Measurements from ENCODE around the gene TCP11X1. TPM values are rescaled to one million over a fixed set of nuclear protein-coding genes. Genes with fewer than 3 reads are reported as not detected.

Gene TCP11X1
- total and polyA plus RNA-seq, 9 of the 15 experiments (the other 6 are each of a cell fraction or from before 2014, with no cell fraction given), result not detected

Other genes with a start within 250 kb of the TCP11X1 start
- not detected in 2 replicates for gene TCEAL2, start 89.6 kb upstream of the TCP11X1 start, total RNA-seq (2014; rRNA removed)
- gene TCEAL2, start 89.6 kb upstream of the TCP11X1 start, total RNA-seq (2014; rRNA removed; fragmentation: Illumina TruSeq; extraction: Trizol), result not detected in 2 replicates
- gene TCEAL2, start 89.6 kb upstream of the TCP11X1 start, total RNA-seq (2015; rRNA removed; fragmentation: Illumina TruSeq; extraction: Trizol), result not detected in 2 replicates
- gene TCEAL2, start 89.6 kb upstream of the TCP11X1 start, total RNA-seq (2021), result not detected in 2 replicates
- not detected in 2 replicates for gene TCEAL2, start 89.6 kb upstream of the TCP11X1 start, polyA plus RNA-seq (2011; rRNA removed)
- gene TCEAL2, start 89.6 kb upstream of the TCP11X1 start, polyA plus RNA-seq (2014; fragmentation: Illumina TruSeq; extraction: Trizol), result not detected in 2 replicates
- not detected for gene TCEAL2, start 89.6 kb upstream of the TCP11X1 start, polyA plus RNA-seq (2014; fragmentation: Nextera tagmentation; extraction: Ambion mirVana)
- gene TCEAL2, start 89.6 kb upstream of the TCP11X1 start, polyA plus RNA-seq (2014; rRNA removed), result not detected in 2 replicates
- not detected in 2 replicates for gene TCEAL6, start 72.8 kb upstream of the TCP11X1 start, total RNA-seq (2014; rRNA removed)
- gene TCEAL6, start 72.8 kb upstream of the TCP11X1 start, total RNA-seq (2014; rRNA removed; fragmentation: Illumina TruSeq; extraction: Trizol), result not detected in 2 replicates
- gene TCEAL6, start 72.8 kb upstream of the TCP11X1 start, total RNA-seq (2015; rRNA removed; fragmentation: Illumina TruSeq; extraction: Trizol), result not detected in 2 replicates
- gene TCEAL6, start 72.8 kb upstream of the TCP11X1 start, total RNA-seq (2021), result not detected in 2 replicates
- gene TCEAL6, start 72.8 kb upstream of the TCP11X1 start, polyA plus RNA-seq (2011; rRNA removed), result not detected in 2 replicates
- gene TCEAL6, start 72.8 kb upstream of the TCP11X1 start, polyA plus RNA-seq (2014; fragmentation: Illumina TruSeq; extraction: Trizol), result not detected in 2 replicates
- gene TCEAL6, start 72.8 kb upstream of the TCP11X1 start, polyA plus RNA-seq (2014; fragmentation: Nextera tagmentation; extraction: Ambion mirVana), result not detected
- not detected in 2 replicates for gene TCEAL6, start 72.8 kb upstream of the TCP11X1 start, polyA plus RNA-seq (2014; rRNA removed)
- gene BEX5, start 59.3 kb upstream of the TCP11X1 start, total RNA-seq (2014; rRNA removed), result 1.2 and 2.4 TPM in 2 replicates
- gene BEX5, start 59.3 kb upstream of the TCP11X1 start, total RNA-seq (2014; rRNA removed; fragmentation: Illumina TruSeq; extraction: Trizol), result 1.4 and 1.5 TPM in 2 replicates
- gene BEX5, start 59.3 kb upstream of the TCP11X1 start, total RNA-seq (2015; rRNA removed; fragmentation: Illumina TruSeq; extraction: Trizol), result 1.1 and 1.6 TPM in 2 replicates
- 0.81 and 1.3 TPM in 2 replicates for gene BEX5, start 59.3 kb upstream of the TCP11X1 start, total RNA-seq (2021)
- 0.24 and 0.49 TPM in 2 replicates for gene BEX5, start 59.3 kb upstream of the TCP11X1 start, polyA plus RNA-seq (2011; rRNA removed)
- 1.1 and 1.3 TPM in 2 replicates for gene BEX5, start 59.3 kb upstream of the TCP11X1 start, polyA plus RNA-seq (2014; fragmentation: Illumina TruSeq; extraction: Trizol)
- gene BEX5, start 59.3 kb upstream of the TCP11X1 start, polyA plus RNA-seq (2014; fragmentation: Nextera tagmentation; extraction: Ambion mirVana), result 1 to 10 TPM; 3.0 to 3.2 TPM
- gene BEX5, start 59.3 kb upstream of the TCP11X1 start, polyA plus RNA-seq (2014; rRNA removed), result 2.0 and 3.2 TPM in 2 replicates
- 3.6 and 3.9 TPM in 2 replicates for gene NXF2, start 31.9 kb downstream of the TCP11X1 start, total RNA-seq (2014; rRNA removed)
- gene NXF2, start 31.9 kb downstream of the TCP11X1 start, total RNA-seq (2014; rRNA removed; fragmentation: Illumina TruSeq; extraction: Trizol), result 1.9 and 4.1 TPM in 2 replicates
- gene NXF2, start 31.9 kb downstream of the TCP11X1 start, total RNA-seq (2015; rRNA removed; fragmentation: Illumina TruSeq; extraction: Trizol), result 3.9 and 4.9 TPM in 2 replicates
- 0.31 TPM in 1 of 2 replicates, not detected in the other for gene NXF2, start 31.9 kb downstream of the TCP11X1 start, total RNA-seq (2021)
- 0.13 and 0.64 TPM in 2 replicates for gene NXF2, start 31.9 kb downstream of the TCP11X1 start, polyA plus RNA-seq (2011; rRNA removed)
- gene NXF2, start 31.9 kb downstream of the TCP11X1 start, polyA plus RNA-seq (2014; fragmentation: Illumina TruSeq; extraction: Trizol), result 4.6 and 7.9 TPM in 2 replicates
- gene NXF2, start 31.9 kb downstream of the TCP11X1 start, polyA plus RNA-seq (2014; fragmentation: Nextera tagmentation; extraction: Ambion mirVana), result 1 to 10 TPM; 2.3 to 4.0 TPM
- gene NXF2, start 31.9 kb downstream of the TCP11X1 start, polyA plus RNA-seq (2014; rRNA removed), result 9.8 and 13.2 TPM in 2 replicates
- 1.7 and 3.4 TPM in 2 replicates for gene NXF2B, start 224.7 kb downstream of the TCP11X1 start, total RNA-seq (2014; rRNA removed)
- 6.4 and 7.1 TPM in 2 replicates for gene NXF2B, start 224.7 kb downstream of the TCP11X1 start, total RNA-seq (2014; rRNA removed; fragmentation: Illumina TruSeq; extraction: Trizol)
- 4.7 and 5.8 TPM in 2 replicates for gene NXF2B, start 224.7 kb downstream of the TCP11X1 start, total RNA-seq (2015; rRNA removed; fragmentation: Illumina TruSeq; extraction: Trizol)
- gene NXF2B, start 224.7 kb downstream of the TCP11X1 start, total RNA-seq (2021), result 7.7 and 8.0 TPM in 2 replicates
- gene NXF2B, start 224.7 kb downstream of the TCP11X1 start, polyA plus RNA-seq (2011; rRNA removed), result 0.91 and 0.93 TPM in 2 replicates
- 5.5 and 5.8 TPM in 2 replicates for gene NXF2B, start 224.7 kb downstream of the TCP11X1 start, polyA plus RNA-seq (2014; fragmentation: Illumina TruSeq; extraction: Trizol)
- 10 to 100 TPM in 1 of 2 experiments, 1 to 10 TPM in 1; 7.8 to 16.1 TPM for gene NXF2B, start 224.7 kb downstream of the TCP11X1 start, polyA plus RNA-seq (2014; fragmentation: Nextera tagmentation; extraction: Ambion mirVana)
- gene NXF2B, start 224.7 kb downstream of the TCP11X1 start, polyA plus RNA-seq (2014; rRNA removed), result 0.80 and 1.8 TPM in 2 replicates

Measured in K562 (cell line).